OCI-LY3 (cell line): ENCODE results near the gene SUPV3L1.

ENCODE experiments used
- CTCF ChIP-seq: fragments of 200-600, 300-600 bp; sonication (generic); IDR thresholded peaks from 2 replicates; pipeline ENCODE4 v1.5.1; 2014; ENCODE audit warnings: antibody characterized with exemption, low read length, low read depth
- EZH2phosphoT487 ChIP-seq: fragments of 200-600 bp; shearing (Covaris generic); IDR thresholded peaks from 2 replicates; pipeline ENCODE4 v1.6.1; 2018; ENCODE audit warnings: antibody characterized with exemption, mixed run types, low read depth

GRCh38 chr10:69224862-69225657, 45.0 kb downstream of the SUPV3L1 start:
- TF ChIP-seq CTCF (no peak), EZH2phosphoT487 (no peak)
